ENCODE data around the gene TBCCD1. TPM values are rescaled to one million over a fixed set of nuclear protein-coding genes. Genes with fewer than 3 reads are reported as not detected.
"Not testable (repeated sequence)": the region's sequence is repeated elsewhere in the genome, so short reads cannot be mapped to it uniquely, and the experiment has no call there.

Gene TBCCD1
- total RNA-seq, 2 experiments from 2014 or later, result 15.2 to 17.4 TPM

GRCh38 chr3:186498022-186498421, 69.1 kb downstream of the TBCCD1 start:
- H3K27me3 Mint-ChIP-seq; H3K9me3 Mint-ChIP-seq; DNase-seq; POLR2A ChIA-PET; H3K4me1 Mint-ChIP-seq; H3K4me3 Mint-ChIP-seq; H3K27ac Mint-ChIP-seq; ATAC-seq (ENCODE audit: low read depth); H3K36me3 Mint-ChIP-seq: not testable (repeated sequence)

- no peak for DNase-seq
- Mint-ChIP-seq H3K4me3 (no peak overlapping the region), H3K27me3 (no peaks in the 10 kb centered on the region), H3K4me1 (peaks cover 2% of the 10 kb centered on the region), H3K27ac (no peak overlapping the region), H3K9me3 (peaks cover 3% of the 10 kb centered on the region), H3K36me3 (peaks cover 2% of the 10 kb centered on the region)
- POLR2A ChIA-PET, result no interaction called here
- ATAC-seq (ENCODE audit: low read depth), result no peak
These were observed 69.5 kb downstream of the TBCCD1 start for GRCh38 chr3:186497608-186498007.

GRCh38 chr3:186496635-186497034, 70.5 kb downstream of the TBCCD1 start:
- H3K4me3 Mint-ChIP-seq, result no peak overlapping the region
- H3K36me3 Mint-ChIP-seq, result peaks cover 2% of the 10 kb centered on the region
- no peak for DNase-seq
- H3K4me1 Mint-ChIP-seq, result no peaks in the 10 kb centered on the region
- no peak for ATAC-seq (ENCODE audit: low read depth)
- H3K27me3 Mint-ChIP-seq, result no peaks in the 10 kb centered on the region
- POLR2A ChIA-PET, result no interaction called here
- no peak overlapping the region for H3K27ac Mint-ChIP-seq
- peaks cover 3% of the 10 kb centered on the region for H3K9me3 Mint-ChIP-seq

Other genes with a start within 250 kb of the TBCCD1 start
- gene DGKG, start 205.1 kb downstream of the TBCCD1 start, total RNA-seq, result under 1 TPM; 0.19 to 0.54 TPM
- 1 to 10 TPM; 4.5 to 6.7 TPM for gene CRYGS, start 23.0 kb downstream of the TBCCD1 start, total RNA-seq
- gene DNAJB11, start 3.4 kb upstream of the TBCCD1 start, total RNA-seq, result 10 to 100 TPM; 37.0 to 41.2 TPM
- not detected for gene AHSG, start 45.7 kb upstream of the TBCCD1 start, total RNA-seq
- gene FETUB, start 73.1 kb upstream of the TBCCD1 start, total RNA-seq, result not detected
- not detected for gene HRG, start 98.7 kb upstream of the TBCCD1 start, total RNA-seq
- gene KNG1, start 150.0 kb upstream of the TBCCD1 start, total RNA-seq, result not detected
- gene EIF4A2, start 216.2 kb upstream of the TBCCD1 start, total RNA-seq, result 100 to 1,000 TPM; 479 to 483 TPM
- 10 to 100 TPM; 75.2 to 77.6 TPM for gene RFC4, start 239.1 kb upstream of the TBCCD1 start, total RNA-seq

All from activated naive CD8-positive, alpha-beta T cell treated with anti-CD3 and anti-CD28 coated beads, Interleukin-2, amount 10 ng/mL, durations not matched to agents 7 days and 5 days (primary cell).